ENCODE data around the gene ZSWIM1. TPM values are rescaled to one million over a fixed set of nuclear protein-coding genes. Genes with fewer than 3 reads are reported as not detected.

ZSWIM1 gene
- total RNA-seq, 4 donors from 2014 or later, result 9.7 to 18.4 (median 15.0) TPM

DNA sequence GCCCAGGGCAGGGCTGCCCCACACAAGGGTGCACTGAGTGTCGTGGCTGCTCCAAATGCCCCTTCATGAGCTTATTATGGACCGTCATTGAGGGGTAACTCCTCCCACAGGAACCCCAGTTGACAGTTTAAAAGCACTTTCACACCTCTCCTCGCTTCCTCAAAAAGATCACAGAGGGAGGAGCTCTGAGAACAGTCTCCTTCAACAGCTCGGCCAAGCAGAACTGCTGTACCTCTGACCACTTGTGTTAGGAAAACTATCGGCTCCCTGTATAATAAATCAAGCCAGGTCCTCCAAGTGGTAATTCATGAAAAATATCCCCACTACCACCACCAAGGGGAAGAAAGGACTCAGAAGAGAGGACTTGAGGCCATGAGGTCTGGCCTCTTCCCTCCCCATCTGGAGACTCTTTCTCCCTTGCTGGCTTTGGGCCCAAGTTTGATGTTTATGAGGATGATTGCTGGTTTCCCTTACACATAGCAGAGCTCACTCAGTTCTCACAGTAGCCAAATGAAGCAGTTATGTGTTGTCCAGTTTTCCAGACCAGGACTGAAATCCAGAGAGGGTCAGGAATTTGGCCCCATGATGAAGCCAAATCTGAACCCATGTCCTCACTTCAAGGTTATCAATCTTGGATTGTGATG is 38.7 kb upstream of the ZSWIM1 start:
- TF ChIP-seq POLR2AphosphoS5 (IDR thresholded peaks at IDR 0.05), result no peak
- TF ChIP-seq POLR2A (IDR thresholded peaks at IDR 0.05), result no peak
- Histone ChIP-seq H3K36me3 (peaks cover 81% of the 10 kb centered on the region), H3K9me3 (no peaks in the 10 kb centered on the region), H3K4me3 (no peak overlapping the region), H3K27me3 (no peaks in the 10 kb centered on the region), H3K27ac (peak overlapping the region; percentile 17), H3K4me1 (peaks cover 13% of the 10 kb centered on the region)
- 60% methylated on average over 5 of the region's 5 CpGs for WGBS
- no peak for DNase-seq (ENCODE audit: low spot score in 2 of 2)

DNA sequence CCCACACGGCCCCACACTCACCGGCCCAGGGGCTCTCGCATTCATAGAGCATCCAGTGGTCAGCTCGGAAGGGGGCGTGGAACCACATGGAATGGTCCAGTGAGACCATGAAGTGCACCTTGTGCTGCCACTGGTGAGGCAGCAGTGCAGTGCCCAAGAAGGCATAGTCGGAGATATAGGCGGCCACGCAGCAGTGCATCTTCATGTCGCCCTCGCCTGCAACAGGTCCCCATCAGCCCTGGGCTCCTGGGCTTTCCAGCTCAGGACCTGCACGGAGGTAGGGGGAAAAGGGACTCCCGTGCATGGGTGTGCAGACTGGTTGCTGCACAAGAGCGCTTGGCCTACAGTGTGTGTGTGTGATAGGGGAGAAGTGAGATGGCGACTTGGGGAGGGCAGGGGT is 37.5 kb upstream of the ZSWIM1 start:
- no peak for DNase-seq (ENCODE audit: low spot score in 2 of 2)
- peaks cover 13% of the 10 kb centered on the region for H3K4me1 ChIP-seq
- H3K4me3 ChIP-seq, result no peak overlapping the region
- WGBS, result 88% methylated on average over 14 of the region's 14 CpGs
- H3K27ac ChIP-seq, result no peak overlapping the region
- no peaks in the 10 kb centered on the region for H3K27me3 ChIP-seq
- no peak for TF ChIP-seq POLR2A (IDR thresholded peaks at IDR 0.05)
- no peak for TF ChIP-seq POLR2AphosphoS5 (IDR thresholded peaks at IDR 0.05)
- no peak for TF ChIP-seq EP300 (IDR thresholded peaks at IDR 0.05)
- TF ChIP-seq, protein P1, sequence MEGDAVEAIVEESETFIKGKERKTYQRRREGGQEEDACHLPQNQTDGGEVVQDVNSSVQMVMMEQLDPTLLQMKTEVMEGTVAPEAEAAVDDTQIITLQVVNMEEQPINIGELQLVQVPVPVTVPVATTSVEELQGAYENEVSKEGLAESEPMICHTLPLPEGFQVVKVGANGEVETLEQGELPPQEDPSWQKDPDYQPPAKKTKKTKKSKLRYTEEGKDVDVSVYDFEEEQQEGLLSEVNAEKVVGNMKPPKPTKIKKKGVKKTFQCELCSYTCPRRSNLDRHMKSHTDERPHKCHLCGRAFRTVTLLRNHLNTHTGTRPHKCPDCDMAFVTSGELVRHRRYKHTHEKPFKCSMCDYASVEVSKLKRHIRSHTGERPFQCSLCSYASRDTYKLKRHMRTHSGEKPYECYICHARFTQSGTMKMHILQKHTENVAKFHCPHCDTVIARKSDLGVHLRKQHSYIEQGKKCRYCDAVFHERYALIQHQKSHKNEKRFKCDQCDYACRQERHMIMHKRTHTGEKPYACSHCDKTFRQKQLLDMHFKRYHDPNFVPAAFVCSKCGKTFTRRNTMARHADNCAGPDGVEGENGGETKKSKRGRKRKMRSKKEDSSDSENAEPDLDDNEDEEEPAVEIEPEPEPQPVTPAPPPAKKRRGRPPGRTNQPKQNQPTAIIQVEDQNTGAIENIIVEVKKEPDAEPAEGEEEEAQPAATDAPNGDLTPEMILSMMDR (IDR thresholded peaks at IDR 0.05), result no peak
- no peaks in the 10 kb centered on the region for H3K9me3 ChIP-seq
- H3K36me3 ChIP-seq, result peaks cover 84% of the 10 kb centered on the region

- no peak for DNase-seq (ENCODE audit: low spot score in 2 of 2)
- H3K4me1 ChIP-seq, result peaks cover 13% of the 10 kb centered on the region
- H3K9me3 ChIP-seq, result no peaks in the 10 kb centered on the region
- H3K4me3 ChIP-seq, result no peak overlapping the region
- no peak for TF ChIP-seq POLR2A (IDR thresholded peaks at IDR 0.05)
- TF ChIP-seq, protein P1 (IDR thresholded peaks at IDR 0.05), result no peak
- TF ChIP-seq POLR2AphosphoS5 (IDR thresholded peaks at IDR 0.05), result no peak
- TF ChIP-seq EP300 (IDR thresholded peaks at IDR 0.05), result no peak
- no peak overlapping the region for H3K27ac ChIP-seq
- no peaks in the 10 kb centered on the region for H3K27me3 ChIP-seq
- peaks cover 96% of the 10 kb centered on the region for H3K36me3 ChIP-seq
Observed at GRCh38 chr20:45845452-45845851, 35.6 kb upstream of the ZSWIM1 start.

DNA sequence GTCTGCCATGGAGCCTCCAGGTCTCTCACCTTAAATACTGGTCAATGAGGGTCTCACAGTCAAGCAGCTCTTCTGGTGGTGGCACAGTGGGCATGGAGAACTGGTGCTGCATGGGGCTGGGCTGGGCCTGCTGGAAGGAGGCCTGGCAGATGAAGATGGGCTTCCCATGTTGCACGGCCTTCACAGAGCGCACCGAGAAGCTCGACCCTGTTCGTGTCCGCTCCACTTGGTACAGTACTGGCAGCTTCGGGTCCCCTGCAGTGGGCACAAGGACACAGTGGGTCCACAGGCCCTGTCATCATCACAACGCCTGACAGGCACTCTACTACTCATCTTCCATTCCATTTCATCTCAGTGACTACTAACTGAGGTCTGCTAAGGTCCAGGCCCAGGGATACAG is 32.6 kb upstream of the ZSWIM1 start:
- Histone ChIP-seq H3K4me1 (no peaks in the 10 kb centered on the region), H3K36me3 (peaks cover 73% of the 10 kb centered on the region), H3K27me3 (no peaks in the 10 kb centered on the region), H3K9me3 (no peaks in the 10 kb centered on the region), H3K4me3 (no peak overlapping the region), H3K27ac (no peak overlapping the region)
- DNase-seq (ENCODE audit: low spot score in 2 of 2), result no peak
- TF ChIP-seq POLR2A (IDR thresholded peaks at IDR 0.05) (no peak), EP300 (IDR thresholded peaks at IDR 0.05) (no peak), POLR2AphosphoS5 (IDR thresholded peaks at IDR 0.05) (no peak)
- TF ChIP-seq, protein P1 (IDR thresholded peaks at IDR 0.05), result no peak
- WGBS, result 97% methylated on average over 7 of the region's 8 CpGs

DNA sequence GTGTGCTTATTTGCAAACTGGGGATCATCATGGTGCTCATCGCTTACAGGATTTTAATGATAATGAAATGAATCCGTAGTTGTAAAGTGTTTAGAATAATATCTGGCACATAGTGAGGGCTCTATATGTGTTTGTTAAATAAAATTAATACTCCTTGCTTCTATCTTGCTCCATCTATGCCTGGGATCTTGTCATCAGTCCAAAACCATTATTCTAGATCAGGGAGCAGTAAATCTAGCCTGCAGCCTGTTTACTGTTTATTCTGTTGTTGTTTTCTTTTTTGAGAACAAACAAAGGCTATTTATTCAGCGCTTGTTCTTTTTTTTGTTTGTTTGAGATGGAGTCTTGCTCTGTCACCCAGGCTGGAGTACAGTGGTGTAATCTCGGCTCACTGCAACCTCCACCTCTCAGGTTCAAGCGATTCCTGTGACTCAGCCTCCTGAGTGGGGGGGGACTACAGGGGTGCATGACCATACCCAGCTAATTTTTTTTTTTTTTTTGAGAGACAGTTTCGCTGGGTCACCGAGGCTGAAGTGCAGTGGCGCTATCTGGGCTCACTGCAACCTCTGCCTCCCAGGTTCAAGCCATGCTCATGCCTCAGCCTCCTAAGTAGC is 32.0 kb upstream of the ZSWIM1 start:
- TF ChIP-seq, protein P1 (IDR thresholded peaks at IDR 0.05), result no peak
- no peak for TF ChIP-seq POLR2A (IDR thresholded peaks at IDR 0.05)
- no peak for TF ChIP-seq EP300 (IDR thresholded peaks at IDR 0.05)
- no peak for TF ChIP-seq POLR2AphosphoS5 (IDR thresholded peaks at IDR 0.05)
- no peak for DNase-seq (ENCODE audit: low spot score in 2 of 2)
- Histone ChIP-seq H3K9me3 (no peaks in the 10 kb centered on the region), H3K27ac (no peak overlapping the region), H3K36me3 (peaks cover 70% of the 10 kb centered on the region), H3K4me1 (no peaks in the 10 kb centered on the region), H3K4me3 (no peak overlapping the region), H3K27me3 (no peaks in the 10 kb centered on the region)
- WGBS, result 94% methylated on average over 8 of the region's 8 CpGs

Measured in suprapubic skin (tissue), 4 donors.